CD4-positive, alpha-beta T cell treated with Interleukin-4 for 1 hour (primary cell): ENCODE results near the gene TRPM2.
"Not testable (repeated sequence)": the region's sequence is repeated elsewhere in the genome, so short reads cannot be mapped to it uniquely, and the experiment has no call there.

ENCODE experiments used
- DNase-seq, 2 donors: peaks; one replicate each; pipeline ENCODE4 v3.0.0-alpha.2; 2020 to 2022

The TRPM2 gene

DNA sequence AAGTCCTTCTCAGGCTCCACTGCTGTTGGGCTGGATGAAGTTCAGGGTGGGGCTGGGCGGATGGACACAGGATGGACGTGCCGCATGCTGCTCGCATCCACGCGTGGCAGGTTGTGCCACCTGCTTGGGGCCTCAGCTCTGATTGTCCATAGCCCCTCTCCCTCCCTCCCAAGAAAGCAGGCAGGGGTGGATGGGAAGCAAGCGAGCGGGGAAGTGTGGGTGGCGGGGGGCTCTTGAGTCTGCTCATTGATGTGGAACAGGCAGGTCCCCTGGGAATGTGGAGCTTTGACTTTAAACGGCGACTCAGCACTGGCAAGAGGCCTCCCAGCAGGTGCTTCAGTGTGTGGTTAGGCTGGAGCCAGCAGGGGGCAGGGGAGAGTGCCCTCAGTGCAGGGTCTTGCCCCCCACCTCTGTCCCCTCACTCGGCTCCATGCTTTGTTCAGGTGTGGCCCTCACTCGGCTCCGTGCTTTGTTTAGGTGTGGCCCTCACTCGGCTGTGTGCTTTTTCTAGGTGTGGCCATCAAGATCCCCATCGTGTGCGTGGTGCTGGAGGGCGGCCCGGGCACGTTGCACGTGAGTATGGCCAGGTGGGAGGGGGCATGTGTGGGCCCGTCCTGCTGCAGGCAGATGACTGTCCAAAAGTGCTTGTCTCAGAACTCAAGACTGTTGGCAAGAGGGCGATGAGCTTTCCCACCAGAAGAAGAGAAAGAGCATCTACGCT, 23.9 kb downstream of the TRPM2 start:
- no peak for DNase-seq

DNA sequence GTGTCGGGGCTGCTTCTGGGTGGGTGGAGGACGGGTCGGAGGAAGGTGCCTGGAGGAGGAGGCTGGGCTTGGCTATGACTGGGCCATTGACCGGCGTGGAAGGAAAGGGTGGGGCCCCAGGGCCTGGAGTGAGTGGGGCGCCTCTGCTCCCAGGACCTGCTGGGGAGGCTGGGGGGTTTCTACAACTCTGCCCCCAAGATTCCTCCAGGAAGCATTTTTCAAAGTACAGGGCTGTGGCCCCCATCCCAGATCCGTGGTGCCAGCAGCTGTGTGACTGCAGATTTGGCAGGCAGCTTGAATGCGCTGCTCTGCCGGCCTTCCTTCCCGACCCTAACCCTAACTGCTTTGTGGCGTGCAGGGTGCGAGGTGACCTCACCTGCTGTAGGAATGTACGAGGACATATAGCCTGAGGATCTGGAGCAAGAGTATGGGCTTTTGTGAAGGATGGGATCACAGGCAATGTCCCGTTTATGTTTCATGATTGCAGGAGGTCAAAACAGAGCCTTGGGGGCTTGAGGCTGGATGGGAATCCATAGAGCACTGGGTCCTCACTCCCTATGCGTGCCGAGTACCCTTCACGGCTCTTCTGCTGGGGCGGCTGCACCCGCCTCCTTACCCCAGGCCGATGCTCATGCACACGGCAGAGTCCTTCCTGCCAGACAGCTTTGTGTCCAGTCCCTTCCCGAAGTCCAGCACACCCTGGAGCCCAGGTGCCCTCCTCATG, 24.7 kb downstream of the TRPM2 start:
- DNase-seq: no peak

DNA sequence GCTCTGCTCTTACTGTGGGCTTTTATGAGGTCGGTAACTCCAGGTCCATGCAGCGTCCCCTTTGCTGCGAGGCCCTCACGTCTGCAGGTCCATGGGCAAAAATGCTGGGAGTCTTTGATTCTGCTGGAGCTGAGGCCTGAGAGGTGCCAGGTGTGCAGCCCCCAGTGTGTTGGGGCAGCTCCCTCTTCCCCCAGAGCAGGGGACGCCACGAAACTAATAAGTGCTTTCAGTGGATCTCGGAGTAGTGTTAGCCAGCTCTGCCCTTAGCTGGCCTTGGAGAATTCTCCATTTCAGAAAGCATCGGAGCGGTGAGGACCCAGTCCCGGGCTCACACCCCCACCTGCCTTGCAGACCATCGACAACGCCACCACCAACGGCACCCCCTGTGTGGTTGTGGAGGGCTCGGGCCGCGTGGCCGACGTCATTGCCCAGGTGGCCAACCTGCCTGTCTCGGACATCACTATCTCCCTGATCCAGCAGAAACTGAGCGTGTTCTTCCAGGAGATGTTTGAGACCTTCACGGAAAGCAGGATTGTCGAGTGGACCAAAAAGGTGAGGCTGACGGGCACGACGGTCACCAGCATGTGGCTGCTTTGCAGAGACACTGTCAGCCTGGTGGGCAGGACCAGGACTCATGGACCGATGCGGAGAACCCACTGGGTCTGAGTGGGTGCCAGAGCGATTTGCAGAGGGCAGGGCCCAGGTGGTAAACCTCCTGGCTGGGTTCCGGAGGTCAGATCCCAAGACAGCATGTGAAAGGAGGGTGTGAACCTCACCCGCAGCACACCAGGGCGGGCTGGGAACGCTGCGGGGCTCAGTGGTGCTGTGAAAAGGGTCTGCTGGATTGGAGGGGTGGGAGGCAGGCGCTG, 25.5 kb downstream of the TRPM2 start:
- DNase-seq: no peak

DNA sequence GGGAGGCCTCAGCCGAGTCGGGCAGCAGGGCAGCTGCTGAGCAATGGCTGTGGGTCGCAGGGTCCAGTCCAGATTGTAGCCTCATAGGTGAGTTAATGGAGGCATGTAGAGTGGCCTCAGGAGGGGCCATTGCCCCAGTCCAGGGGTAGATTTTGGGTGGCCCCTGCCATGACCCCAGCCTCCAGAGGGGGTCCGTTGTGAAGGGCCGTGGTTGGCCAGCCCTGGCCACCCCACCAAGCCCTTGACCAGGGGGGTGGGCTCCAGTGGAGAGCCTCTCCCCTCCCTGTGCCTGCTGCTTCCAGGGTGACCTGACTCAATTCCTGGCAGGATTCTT, 26.1 kb downstream of the TRPM2 start:
- no peak for DNase-seq

DNA sequence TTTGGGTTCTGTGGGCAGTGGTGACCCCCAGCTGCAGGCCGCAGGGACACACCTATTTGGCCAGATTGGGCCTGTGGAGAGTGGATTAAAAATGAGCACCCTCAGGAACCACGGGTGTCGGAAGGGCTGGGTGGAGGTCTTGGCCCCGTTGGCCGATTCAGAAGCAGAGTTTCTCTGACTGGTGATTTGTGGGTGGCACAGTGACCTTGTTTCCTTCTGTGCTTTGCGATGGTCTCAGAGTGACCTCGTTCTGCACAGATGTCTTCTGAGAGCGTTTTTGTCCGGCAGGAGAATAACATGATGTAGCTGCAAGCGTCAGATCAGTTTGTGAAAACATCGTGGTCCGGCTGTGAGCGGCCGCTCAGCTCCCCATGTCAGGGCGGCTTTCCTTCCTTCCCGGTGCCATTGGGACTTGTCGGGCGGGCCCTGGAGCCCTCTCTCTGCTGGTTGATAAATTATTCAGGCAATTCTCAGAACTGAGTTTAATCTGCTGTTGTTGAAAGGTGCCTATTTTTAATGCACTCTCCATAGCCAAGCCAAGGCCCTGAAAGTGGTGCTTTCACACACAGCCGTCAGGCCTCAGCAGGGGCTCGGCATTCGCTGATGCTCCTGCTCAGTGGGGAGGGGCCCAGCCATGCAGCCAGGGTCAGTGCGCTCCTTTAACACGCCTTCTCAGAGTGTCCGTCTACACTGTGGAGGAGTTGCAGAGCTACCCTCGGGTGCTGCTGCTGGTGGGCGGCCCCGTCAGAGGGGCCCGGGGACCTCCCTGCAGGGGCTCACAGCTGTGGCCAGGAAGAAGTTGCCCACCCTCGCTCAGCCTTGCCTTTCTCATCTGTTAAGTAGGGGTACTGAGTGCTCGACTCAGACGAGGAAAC, 26.8 kb downstream of the TRPM2 start:
- no peak for DNase-seq

DNA sequence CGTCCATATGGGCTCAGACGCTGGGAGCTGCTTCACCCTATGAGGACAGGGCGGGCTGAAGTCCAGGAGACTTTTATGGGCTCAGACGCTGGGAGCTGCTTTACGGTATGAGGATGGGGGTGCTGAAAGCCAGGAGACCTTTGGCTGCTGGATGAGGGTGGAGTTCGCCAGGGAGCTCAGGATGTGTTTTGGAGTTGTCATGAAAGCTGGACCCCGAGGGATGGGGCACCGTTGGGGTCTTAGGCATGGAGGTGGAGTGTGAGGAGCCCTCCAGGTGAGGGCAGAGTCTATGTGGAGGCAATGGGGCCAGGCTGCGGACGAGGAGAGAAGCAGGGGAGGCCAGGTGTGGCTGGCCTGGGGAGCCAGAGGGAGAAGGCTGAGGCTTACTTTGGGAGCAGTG, 27.5 kb downstream of the TRPM2 start:
- no peak for DNase-seq

DNA sequence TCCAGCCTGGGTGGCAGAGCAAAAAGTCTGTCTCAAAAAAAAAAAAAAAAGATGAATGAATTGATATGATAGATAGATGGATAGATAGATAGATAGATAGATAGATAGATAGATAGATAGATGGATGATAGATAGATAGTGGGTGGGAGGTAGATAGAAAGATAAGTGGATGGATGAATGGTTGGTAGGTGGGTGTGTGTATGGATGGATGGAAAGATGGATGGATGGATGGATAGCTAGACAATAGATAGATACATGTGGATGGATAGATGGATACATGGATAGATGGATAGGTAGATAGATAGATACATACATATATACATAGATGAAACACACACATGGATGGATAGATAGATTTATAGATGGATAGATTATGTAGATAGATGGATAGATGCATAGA, 28.5 kb downstream of the TRPM2 start:
- DNase-seq: no peak

DNA sequence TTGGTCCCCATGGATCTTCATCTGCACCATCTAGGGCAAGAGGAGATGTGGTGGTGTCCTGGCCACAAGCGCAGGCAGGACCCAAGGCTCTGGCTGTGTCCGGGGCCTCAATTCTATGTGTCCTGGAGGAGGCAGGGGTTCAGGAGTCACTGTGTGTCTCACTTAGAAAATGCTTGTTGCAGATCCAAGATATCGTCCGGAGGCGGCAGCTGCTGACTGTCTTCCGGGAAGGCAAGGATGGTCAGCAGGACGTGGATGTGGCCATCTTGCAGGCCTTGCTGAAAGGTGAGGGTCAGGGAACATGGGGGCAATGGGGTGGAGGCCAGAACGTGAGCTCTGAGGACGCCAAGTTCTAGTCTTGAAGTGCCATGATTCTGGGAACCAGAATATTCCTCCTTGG, 29.1 kb downstream of the TRPM2 start:
- DNase-seq: no peak

DNA sequence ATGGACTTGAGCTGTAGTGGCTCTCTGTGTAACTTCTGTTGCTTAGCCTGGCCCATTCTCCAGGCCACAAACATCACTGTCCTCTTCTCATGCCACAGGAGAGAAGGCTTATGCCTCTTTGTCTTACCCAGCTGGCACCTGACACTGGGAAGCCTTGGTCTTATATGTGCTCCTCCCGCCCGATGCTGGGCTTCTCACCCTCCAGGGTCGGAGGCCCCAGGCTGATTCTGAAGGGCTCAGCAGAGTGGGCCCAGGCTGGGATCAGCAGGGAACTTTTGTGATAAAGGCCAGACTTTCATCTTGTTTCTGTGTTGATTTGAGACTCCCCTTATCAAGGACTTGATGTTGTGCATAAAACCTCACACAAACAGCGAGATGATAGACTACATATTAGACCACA, 29.8 kb downstream of the TRPM2 start:
- DNase-seq: no peak

DNA sequence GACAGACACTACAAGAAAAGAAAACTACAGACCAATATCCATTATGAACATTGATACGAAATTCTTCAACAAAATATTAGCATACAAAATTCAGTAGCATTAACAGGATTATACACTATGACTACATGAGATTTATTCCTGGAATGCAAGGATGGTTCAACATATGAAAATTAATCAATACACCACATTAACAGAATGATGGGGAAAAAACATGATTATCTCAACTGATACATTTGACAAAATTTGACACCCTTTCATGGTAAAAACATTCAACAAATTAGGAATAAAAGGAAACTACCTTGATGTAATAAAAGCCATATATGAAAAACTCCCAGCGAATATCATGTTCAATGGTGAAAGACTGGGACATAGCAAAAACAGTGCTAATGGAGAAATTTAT, 31.5 kb downstream of the TRPM2 start:
- DNase-seq: no peak

DNA sequence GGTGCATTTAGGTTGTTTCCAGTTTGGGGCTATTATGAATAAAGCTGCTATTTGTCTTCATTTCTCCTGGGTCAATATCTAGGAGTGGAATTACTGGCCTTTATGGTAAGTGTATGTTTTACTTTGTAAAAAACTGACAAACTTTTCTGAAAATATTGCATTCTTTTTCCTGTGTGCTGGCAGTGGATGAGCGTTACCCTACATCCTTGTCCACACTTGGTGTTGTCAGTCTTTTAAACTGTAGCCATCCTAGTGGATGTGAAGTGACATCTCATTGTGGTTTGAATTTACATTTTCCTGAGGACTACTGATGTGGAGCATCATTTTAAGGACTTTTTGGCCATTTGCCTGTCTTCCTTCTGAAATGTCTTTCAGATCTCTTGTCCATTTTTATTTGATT, 35.9 kb downstream of the TRPM2 start:
- no peak for DNase-seq

DNA sequence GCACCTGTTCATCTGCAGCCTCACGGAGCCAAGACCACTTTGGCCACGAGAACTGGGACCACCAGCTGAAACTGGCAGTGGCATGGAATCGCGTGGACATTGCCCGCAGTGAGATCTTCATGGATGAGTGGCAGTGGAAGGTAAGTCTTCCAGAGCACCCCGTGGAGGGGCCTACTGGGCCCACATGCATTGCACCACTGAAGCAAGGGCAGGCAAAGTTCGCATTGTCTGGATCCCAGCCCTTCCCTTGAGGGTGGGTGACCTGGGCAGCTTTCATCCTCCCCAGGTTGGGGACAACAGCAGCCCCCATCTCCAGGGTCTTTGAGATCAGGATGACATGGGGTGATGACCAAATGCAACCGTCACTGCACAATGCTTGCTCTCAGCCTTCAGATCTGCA, 37.5 kb downstream of the TRPM2 start:
- no peak for DNase-seq

DNA sequence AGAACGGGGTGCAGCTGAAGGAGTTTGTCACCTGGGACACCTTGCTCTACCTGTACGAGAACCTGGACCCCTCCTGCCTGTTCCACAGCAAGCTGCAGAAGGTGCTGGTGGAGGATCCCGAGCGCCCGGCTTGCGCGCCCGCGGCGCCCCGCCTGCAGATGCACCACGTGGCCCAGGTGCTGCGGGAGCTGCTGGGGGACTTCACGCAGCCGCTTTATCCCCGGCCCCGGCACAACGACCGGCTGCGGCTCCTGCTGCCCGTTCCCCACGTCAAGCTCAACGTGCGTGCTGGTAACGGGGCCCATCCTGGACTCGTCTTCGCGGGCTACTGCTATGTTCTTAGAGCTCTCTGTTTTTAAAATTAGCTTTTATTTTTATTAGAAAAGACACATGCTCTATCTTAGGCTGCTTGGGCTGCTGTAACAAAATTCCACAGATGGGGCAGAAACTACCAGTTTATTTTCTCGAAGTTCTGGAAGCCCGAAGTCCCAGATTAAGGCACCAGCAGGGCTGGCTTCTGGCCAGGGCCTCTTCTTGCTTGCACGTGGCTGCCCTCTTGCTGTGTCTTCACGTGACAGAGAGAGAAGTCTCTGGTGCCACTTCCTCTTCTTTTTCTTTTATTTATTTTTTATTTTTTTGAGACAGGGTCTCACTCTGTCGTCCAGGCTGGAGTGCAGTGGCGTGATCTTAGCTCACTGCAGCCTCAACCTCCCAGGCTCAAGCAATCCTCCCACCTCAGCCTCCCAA, 38.1 kb downstream of the TRPM2 start:
- peak in 1 of 2 donors; percentile 44 for DNase-seq

DNA sequence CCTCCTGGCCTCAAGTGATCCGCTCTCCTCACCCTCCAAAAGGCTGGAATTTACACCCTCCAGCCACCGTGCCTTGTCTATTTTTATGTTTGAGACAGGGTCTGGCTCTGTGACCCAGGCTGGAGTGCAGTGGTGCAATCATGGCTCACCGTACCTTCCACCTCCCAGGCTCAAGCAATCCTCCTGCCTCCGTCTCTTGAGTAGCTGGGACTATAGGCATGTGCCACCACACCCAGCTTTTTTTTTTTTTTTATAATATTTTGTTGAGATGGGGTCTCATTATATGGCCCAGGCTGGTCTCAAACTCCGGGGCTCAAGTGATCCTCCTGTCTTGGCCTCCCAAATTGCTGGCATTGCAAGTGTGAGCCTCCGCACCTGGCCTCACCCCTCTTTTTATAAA, 38.8 kb downstream of the TRPM2 start:
- no peak for DNase-seq

DNA sequence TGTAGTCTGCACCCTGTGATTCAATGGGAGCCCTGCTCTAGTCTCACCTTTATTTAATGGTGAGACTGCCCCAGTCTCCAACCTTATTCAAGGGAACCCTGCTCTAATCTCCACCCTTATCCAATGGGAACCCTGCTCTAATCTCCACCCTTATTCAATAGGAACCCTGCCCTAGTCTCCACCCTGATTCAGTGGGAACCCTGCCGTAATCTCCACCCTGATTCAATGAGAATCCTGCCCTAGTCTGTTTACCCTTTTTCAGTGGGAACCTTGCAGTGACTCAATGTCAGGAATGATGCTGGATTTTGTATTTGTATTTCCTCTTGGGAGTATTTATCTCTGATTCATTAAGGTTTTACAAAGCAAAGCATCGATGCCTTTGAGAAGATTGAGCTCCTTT, 39.5 kb downstream of the TRPM2 start:
- no peak for DNase-seq

DNA sequence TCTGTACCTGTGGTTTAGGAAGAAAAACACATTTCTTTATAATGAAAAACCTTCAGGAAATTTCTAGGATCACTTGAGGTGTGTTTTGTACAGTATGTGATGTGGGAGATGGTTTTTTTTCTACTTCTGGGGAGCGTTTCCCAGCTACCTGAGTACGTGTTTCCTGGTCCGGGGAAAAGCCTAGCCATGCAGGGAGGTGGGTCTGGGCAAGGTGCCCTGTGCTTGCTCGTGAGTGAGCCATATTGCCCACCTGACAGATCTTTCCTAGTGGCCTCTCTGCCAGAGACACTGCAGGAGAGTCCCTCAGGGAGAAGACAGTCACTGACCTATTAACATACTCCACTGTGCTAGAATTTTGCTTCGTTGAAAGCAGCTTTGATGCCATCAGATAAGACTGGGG, 41.3 kb downstream of the TRPM2 start:
- no peak for DNase-seq

DNA sequence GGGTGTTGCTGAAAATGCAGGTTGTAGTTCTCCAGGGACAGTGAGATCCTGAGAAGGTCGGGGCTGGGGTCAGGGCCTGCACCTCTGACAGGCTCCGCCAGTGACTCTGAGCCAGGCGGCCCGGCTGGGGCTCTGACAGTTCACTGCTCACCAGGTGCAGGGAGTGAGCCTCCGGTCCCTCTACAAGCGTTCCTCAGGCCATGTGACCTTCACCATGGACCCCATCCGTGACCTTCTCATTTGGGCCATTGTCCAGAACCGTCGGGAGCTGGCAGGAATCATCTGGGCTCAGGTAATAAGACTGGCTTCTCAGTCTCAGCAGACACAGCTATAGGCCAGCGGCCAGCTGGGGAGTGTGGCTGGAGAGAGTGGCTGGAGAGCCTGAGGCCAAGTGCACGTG, 41.8 kb downstream of the TRPM2 start:
- DNase-seq: no peak

DNA sequence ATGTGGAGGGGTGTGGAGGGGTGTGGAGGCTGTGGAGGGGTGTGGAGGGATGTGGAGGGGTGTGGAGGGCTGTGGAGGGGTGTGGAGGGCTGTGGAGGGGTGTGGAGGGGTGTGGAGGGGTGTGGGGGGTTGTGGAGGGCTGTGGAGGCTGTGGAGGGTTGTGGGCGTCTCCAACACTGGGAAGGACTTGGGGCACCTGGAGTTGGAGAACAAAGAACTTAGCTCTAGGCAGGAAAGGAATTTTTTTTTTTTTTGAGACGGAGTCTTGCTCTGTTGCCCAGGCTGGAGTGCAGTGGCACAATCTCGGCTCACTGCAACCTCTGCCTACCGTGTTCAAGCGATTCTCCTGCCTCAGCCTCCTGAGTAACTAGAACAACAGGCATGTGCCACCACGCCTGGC, 43.4 kb downstream of the TRPM2 start:
- DNase-seq: not testable (repeated sequence)

DNA sequence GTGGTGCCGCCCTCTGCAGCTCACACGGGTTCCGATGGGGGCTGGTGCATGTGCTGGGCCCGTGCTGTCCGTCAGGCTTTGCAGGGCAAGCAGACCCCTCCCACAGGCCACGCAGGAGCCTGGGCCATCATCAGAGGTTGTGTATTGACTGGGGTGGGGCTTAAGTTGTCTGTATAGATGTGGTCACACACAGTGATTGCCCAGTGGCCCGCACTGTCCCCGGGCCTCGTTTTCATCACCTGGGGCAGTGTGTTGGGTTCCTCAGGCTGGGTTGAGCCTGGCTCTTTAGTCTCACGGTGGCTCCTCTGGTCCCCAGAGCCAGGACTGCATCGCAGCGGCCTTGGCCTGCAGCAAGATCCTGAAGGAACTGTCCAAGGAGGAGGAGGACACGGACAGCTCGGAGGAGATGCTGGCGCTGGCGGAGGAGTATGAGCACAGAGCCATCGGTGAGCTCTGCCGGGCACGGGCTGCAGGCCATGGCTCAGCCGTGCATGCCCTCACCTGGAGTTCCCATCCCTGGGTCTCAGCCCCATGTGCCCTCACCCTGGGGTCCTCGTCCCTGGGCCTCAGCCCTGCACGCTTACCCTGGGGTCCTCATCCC, 44.1 kb downstream of the TRPM2 start:
- DNase-seq: no peak

DNA sequence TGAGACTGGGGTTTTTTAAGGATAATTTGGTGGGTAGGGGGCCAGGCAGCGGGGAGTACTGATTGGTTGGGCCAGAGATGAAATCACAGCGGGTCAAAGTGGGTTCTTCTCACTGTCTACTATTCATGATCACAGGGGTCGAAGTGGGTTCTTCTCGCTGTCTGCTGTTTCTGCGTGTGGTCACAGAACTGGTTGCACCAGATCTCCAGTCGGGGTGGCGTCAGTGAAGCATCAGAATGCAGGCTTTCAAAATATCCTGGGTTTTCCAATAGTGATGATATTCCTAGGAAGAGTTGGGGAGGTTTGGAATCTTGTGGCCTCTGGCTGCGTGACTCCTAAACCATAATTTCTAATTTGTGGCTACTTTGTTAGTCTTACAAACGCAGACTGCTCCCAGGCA, 45.1 kb downstream of the TRPM2 start:
- DNase-seq: no peak

DNA sequence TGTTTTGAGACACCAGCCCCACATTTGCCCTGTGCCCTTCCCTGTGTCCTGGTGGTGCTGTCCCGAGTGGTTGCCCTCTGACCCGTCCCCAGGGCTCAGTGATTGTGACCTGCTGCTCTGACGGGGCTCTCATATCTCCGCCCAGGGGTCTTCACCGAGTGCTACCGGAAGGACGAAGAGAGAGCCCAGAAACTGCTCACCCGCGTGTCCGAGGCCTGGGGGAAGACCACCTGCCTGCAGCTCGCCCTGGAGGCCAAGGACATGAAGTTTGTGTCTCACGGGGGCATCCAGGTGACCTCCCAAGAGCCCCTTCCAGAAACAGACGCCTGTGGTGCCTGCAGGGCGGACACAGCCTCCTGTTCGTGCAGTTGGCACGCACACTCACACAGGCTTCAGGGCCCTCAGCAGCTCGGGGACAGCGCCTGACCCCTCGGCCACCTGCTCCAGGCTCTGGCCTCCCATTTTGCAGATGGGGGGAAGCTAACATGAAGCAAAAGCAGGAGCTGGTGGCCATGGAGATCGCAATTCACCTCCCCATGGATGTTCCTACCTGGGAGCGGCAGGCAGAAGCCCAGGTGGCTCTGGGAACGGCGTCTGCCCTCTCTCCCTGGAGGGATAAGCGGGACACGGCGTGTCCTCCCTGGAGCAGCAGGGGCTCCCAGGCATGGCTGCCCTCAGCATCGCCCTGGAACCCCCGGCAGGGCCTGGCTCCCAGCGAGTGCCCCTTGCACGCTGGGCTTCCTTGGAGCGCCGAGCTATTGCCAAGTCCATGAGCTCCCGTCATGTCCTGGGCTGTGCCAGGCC, 45.9 kb downstream of the TRPM2 start:
- DNase-seq: no peak
